HepG2 (cell line): ENCODE data around the gene CCDC196. TPM values are rescaled to one million over a fixed set of nuclear protein-coding genes. Genes with fewer than 3 reads are reported as not detected.

Experiments
- KDM6A ChIP-seq: IDR thresholded peaks from 2 replicates; pipeline ENCODE4 v1.6.1; 2016; ENCODE audit warnings: low read depth
- MAZ ChIP-seq, 2 experiments: sonication (generic) in 1 of 2; formaldehyde crosslinking in 1 of 2; IDR thresholded peaks; 2 replicates each; pipeline versions ENCODE4 v1.5.0 to v1.6.1; 2012 to 2020; ENCODE audit warnings: low read depth in 2 of 2, mild to moderate bottlenecking in 2 of 2, borderline replicate concordance in 1 of 2, improper control_type of control experiment in 1 of 2, low read length in 1 of 2, missing genetic modification reagents in 1 of 2, moderate library complexity in 1 of 2
- ZNF136 ChIP-seq: sonication (generic); formaldehyde crosslinking; IDR thresholded peaks from 2 replicates; pipeline ENCODE4 v1.8.1; 2022; ENCODE audit warnings: low read depth, mild to moderate bottlenecking, moderate library complexity, missing genetic modification reagents
- ZNF407 ChIP-seq: sonication (generic); formaldehyde crosslinking; IDR thresholded peaks from one replicate; pipeline ENCODE4 v1.5.1; 2020; ENCODE audit warnings: mild to moderate bottlenecking, missing genetic modification reagents; ENCODE audit errors: not compliant biosample characterization
- ZNF619 ChIP-seq: sonication (generic); formaldehyde crosslinking; IDR thresholded peaks from 2 replicates; pipeline ENCODE4 v1.4.0; 2020; ENCODE audit warnings: mild to moderate bottlenecking, missing genetic modification reagents
- ZSCAN22 ChIP-seq: sonication (generic); formaldehyde crosslinking; IDR thresholded peaks from 2 replicates; pipeline ENCODE4 v1.4.0; 2020; ENCODE audit warnings: mild to moderate bottlenecking, missing genetic modification reagents
- polyA plus RNA-seq, 8 experiments: library from polyadenylated mRNA; depleted of rRNA in 3 of 8; stranded (reverse) in 7 of 8; unstranded in 1 of 8; fragments of >200 nt; fragmentation: Illumina TruSeq in 4 of 8; extraction: Trizol in 4 of 8; gene quantifications; 2 replicates each; pipeline versions ENCODE4 v1.2.1 to v1.2.3, GENCODE V29; 2011 to 2016; ENCODE audit warnings: low read depth in 4 of 8, missing spikeins in 1 of 8, mixed read lengths in 1 of 8; ENCODE audit not compliant: insufficient read depth in 1 of 8
- total RNA-seq, 5 experiments: library from RNA; depleted of rRNA; stranded (reverse); fragments of >200 nt; fragmentation: Illumina TruSeq; extraction: Trizol; gene quantifications; 2 replicates each; pipeline ENCODE4 v1.2.3, GENCODE V29; 2016; ENCODE audit warnings: low read depth in 1 of 5

CCDC196 gene
- total and polyA plus RNA-seq, 2 of the 13 experiments (the other 11 are each of a cell fraction or from before 2014, with no cell fraction given): not detected

- no peak for TF ChIP-seq ZNF407 (CRISPR knock-in tag)
- no peak for TF ChIP-seq MAZ (IDR thresholded peaks at IDR 0.05; ENCODE audit: borderline replicate concordance, low read depth, low read length)
- no peak for TF ChIP-seq MAZ (CRISPR knock-in tag; IDR thresholded peaks at IDR 0.05; ENCODE audit: low read depth)
- no peak for TF ChIP-seq ZNF136
- no peak for TF ChIP-seq KDM6A (CRISPR knock-in tag)
- TF ChIP-seq ZNF619 (CRISPR knock-in tag): no peak
- TF ChIP-seq ZSCAN22: no peak
- TF ChIP-seq, all 625 proteins: peak for 0
Measured at GRCh38 chr14:66440801-66441200, 45.4 kb upstream of the CCDC196 start (continued).
